CD4-positive, alpha-beta T cell treated with Interleukin-6 for 4 hours (primary cell): ENCODE measurements around the gene VTN.

Experiments
- DNase-seq: peaks from one replicate; pipeline ENCODE4 v3.0.0-alpha.2; 2020; ENCODE audit warnings: mixed read lengths

VTN gene

GRCh38 chr17:28394337-28395116 is 24.4 kb upstream of the VTN start:
- no peak for DNase-seq

- DNase-seq = no peak
Measured at GRCh38 chr17:28392491-28392890, 22.4 kb upstream of the VTN start.

- no peak for DNase-seq
Measured at GRCh38 chr17:28391401-28391800, 21.3 kb upstream of the VTN start.

- no peak for DNase-seq
Measured at GRCh38 chr17:28390984-28391383, 20.9 kb upstream of the VTN start.

GRCh38 chr17:28390563-28390962 is 20.5 kb upstream of the VTN start:
- DNase-seq = no peak

- no peak for DNase-seq
Measured at GRCh38 chr17:28390141-28390540, 20.0 kb upstream of the VTN start.

- no peak for DNase-seq
Measured at GRCh38 chr17:28388106-28388505, 18.0 kb upstream of the VTN start.

- DNase-seq = no peak
Measured at GRCh38 chr17:28386391-28386790, 16.3 kb upstream of the VTN start.

GRCh38 chr17:28385406-28385805 is 15.3 kb upstream of the VTN start:
- peak; percentile 12 for DNase-seq

GRCh38 chr17:28385037-28385400 is 14.9 kb upstream of the VTN start:
- peak; percentile 11 for DNase-seq

GRCh38 chr17:28384281-28385036 is 14.4 kb upstream of the VTN start:
- DNase-seq = peak; percentile 72

- peak; percentile 21 for DNase-seq
Measured at GRCh38 chr17:28381141-28381825, 11.2 kb upstream of the VTN start.

GRCh38 chr17:28379814-28380801 is 10.0 kb upstream of the VTN start:
- DNase-seq = no peak

GRCh38 chr17:28372945-28373274 is 2.8 kb upstream of the VTN start:
- DNase-seq = no peak

GRCh38 chr17:28372203-28372944 is 2.3 kb upstream of the VTN start:
- peak; percentile 41 for DNase-seq

- DNase-seq = peak; percentile 92
Measured at GRCh38 chr17:28371245-28372202, 1.4 kb upstream of the VTN start, which contains the start of gene SARM1. SARM1 (plus strand) TSS chr17:28371694; CDS start chr17:28372033, 339 bp downstream.

- no peak for DNase-seq
Measured at GRCh38 chr17:28370744-28371103, 617 bp upstream of the VTN start.

GRCh38 chr17:28369684-28370034 is 448 bp downstream of the VTN start:
- peak; percentile 14 for DNase-seq

- no peak for DNase-seq
Measured at GRCh38 chr17:28368915-28369683, 1.0 kb downstream of the VTN start.

- no peak for DNase-seq
Measured at GRCh38 chr17:28368306-28368831, 1.7 kb downstream of the VTN start.
